Stomach (tissue), 9 donors: Measurements from ENCODE around the gene BEST2. TPM values are rescaled to one million over a fixed set of nuclear protein-coding genes. Genes with fewer than 3 reads are reported as not detected.
A peak's percentile ranks its signal among the peaks of the same experiment; 100 is the strongest.

Experiments
- DNase-seq, 2 donors: peaks; one replicate each; pipeline versions ENCODE4 v3.0.0 to v3.0.0-alpha.2; 2013 to 2019
- H3K27ac ChIP-seq, 5 donors: fragments of 200-600 bp in 4 of 5; sonication (generic) in 4 of 5; one replicate each; pipeline ENCODE4 v1.5.1; 2013 to 2019; ENCODE audit warnings: mild to moderate bottlenecking in 1 of 5, moderate library complexity in 1 of 5
- H3K27me3 ChIP-seq, 3 donors: fragments of 200-600 bp; sonication (generic); one replicate each; pipeline ENCODE4 v1.5.1; 2017 to 2019; ENCODE audit warnings: mixed run types in 1 of 3
- H3K36me3 ChIP-seq, 4 donors: fragments of 200-600 bp; sonication (generic); 1 replicate in 3 of 4; 2 replicates in 1 of 4; pipeline ENCODE4 v1.5.1; 2016 to 2019
- H3K4me1 ChIP-seq, 4 donors: fragments of 200-600 bp; sonication (generic); one replicate each; pipeline ENCODE4 v1.5.1; 2016 to 2019
- H3K4me3 ChIP-seq, 4 donors: fragments of 200-600 bp; sonication (generic) in 3 of 4; one replicate each; pipeline ENCODE4 v1.5.1; 2016 to 2019; ENCODE audit warnings: mild to moderate bottlenecking in 1 of 4
- H3K9me3 ChIP-seq, 4 donors: fragments of 200-600 bp; sonication (generic); one replicate each; pipeline ENCODE4 v1.5.1; 2016 to 2019
- EP300 ChIP-seq: sonication (generic); formaldehyde crosslinking; IDR thresholded peaks from one replicate; pipeline ENCODE4 v1.6.1; 2017; ENCODE audit warnings: antibody characterized with exemption
- POLR2A ChIP-seq, 4 donors: fragments of 450-650 bp; IDR thresholded peaks; one replicate each; pipeline ENCODE4 v1.6.1; 2016; ENCODE audit warnings: antibody characterized with exemption in 4 of 4, control low read depth in 2 of 4, mild to moderate bottlenecking in 1 of 4, moderate library complexity in 1 of 4
- POLR2AphosphoS5 ChIP-seq, 3 donors: sonication (generic); formaldehyde crosslinking; IDR thresholded peaks; one replicate each; pipeline ENCODE4 v1.6.1; 2016; ENCODE audit warnings: antibody characterized with exemption in 3 of 3
- WGBS, 5 donors: extraction: QIAGEN DNeasy Blood & Tissue Kit in 3 of 5; methylation state at CpG; one replicate each; pipeline versions ENCODE4 v1.1.5 to v1.1.7; 2013 to 2018; 5-methylcytosine and 5-hydroxymethylcytosine counted together
- intact Hi-C: fragments of 100-400 bp; cut with DNase I; formaldehyde crosslinking; loops from one replicate; pipeline ENCODE4 v1.15.1; 2023; ENCODE audit warnings: low total_unique reads
- polyA plus RNA-seq, 3 donors: library from polyadenylated mRNA; stranded (reverse); fragments of 200-250 nt; gene quantifications; one replicate each; pipeline ENCODE4 v1.2.3, GENCODE V29; 2013
- small RNA-seq, 4 donors: library from RNA; depleted of rRNA; stranded (forward); fragments of <200 nt; gene quantifications; one replicate each; pipeline ENCODE3, GENCODE V24; 2016
- total RNA-seq, 5 donors: library from RNA; depleted of rRNA; stranded (reverse); fragments of >200 nt; gene quantifications; one replicate each; pipeline versions ENCODE4 v1.1.0 to v1.2.3, GENCODE V29; 2014 to 2016
- TF ChIP-seq, protein P1 (sequence below), 7 experiments: fragments of 450-650 bp in 4 of 7; fragments of 200-600 bp in 3 of 7; sonication (generic) in 3 of 7; IDR thresholded peaks; one replicate each; pipeline ENCODE4 v1.5.1; 2016 to 2019; ENCODE audit warnings: antibody characterized with exemption in 7 of 7, control low read depth in 2 of 7, mild to moderate bottlenecking in 1 of 7
- donor health status: healthy with polysubstance abuse.
- donor health status: Bipolar disorder and iron deficiency.
- donor health status: healthy.

The BEST2 gene
- total and polyA plus RNA-seq, 8 donors = 0.08 to 165 TPM; not detected in 6

DNA sequence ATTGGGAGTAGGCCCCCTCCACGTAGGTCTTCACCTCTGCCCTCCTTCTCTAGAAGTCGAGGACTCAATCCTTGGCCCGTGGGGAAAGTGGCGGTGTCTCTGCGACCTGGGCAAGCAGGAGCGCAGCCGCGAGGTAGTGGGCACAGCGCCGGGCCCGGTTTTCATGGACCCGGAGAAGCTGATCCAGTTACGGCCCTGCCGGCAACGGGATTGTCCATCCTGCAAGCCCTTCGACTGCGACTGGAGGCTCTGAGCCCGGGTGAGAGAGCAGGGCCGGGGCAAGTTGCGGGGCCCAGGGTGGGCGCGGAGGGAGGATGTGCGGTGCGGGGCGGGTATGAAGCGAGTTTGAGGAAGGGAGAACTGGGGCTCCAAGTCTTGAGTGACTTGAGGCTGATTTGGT, 52.5 kb downstream of the BEST2 start:
- Histone ChIP-seq H3K27me3 (peaks cover 0 to 6% (median 0%) of the 10 kb centered on the region in 3 donors), H3K4me3 (no peak overlapping the region), H3K36me3 (peaks cover 7 to 16% (median 13%) of the 10 kb centered on the region in 4 donors), H3K27ac (no peak overlapping the region), H3K9me3 (no peaks in the 10 kb centered on the region), H3K4me1 (peaks cover 21 to 55% (median 43%) of the 10 kb centered on the region in 4 donors)
- TF ChIP-seq POLR2A (IDR thresholded peaks at IDR 0.05) = no peak
- no peak for TF ChIP-seq POLR2AphosphoS5 (IDR thresholded peaks at IDR 0.05)
- no peak for TF ChIP-seq EP300
- TF ChIP-seq, protein P1, sequence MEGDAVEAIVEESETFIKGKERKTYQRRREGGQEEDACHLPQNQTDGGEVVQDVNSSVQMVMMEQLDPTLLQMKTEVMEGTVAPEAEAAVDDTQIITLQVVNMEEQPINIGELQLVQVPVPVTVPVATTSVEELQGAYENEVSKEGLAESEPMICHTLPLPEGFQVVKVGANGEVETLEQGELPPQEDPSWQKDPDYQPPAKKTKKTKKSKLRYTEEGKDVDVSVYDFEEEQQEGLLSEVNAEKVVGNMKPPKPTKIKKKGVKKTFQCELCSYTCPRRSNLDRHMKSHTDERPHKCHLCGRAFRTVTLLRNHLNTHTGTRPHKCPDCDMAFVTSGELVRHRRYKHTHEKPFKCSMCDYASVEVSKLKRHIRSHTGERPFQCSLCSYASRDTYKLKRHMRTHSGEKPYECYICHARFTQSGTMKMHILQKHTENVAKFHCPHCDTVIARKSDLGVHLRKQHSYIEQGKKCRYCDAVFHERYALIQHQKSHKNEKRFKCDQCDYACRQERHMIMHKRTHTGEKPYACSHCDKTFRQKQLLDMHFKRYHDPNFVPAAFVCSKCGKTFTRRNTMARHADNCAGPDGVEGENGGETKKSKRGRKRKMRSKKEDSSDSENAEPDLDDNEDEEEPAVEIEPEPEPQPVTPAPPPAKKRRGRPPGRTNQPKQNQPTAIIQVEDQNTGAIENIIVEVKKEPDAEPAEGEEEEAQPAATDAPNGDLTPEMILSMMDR (IDR thresholded peaks at IDR 0.05) = no peak
- DNase-seq = no peak
- intact Hi-C loops = loop anchor here (5.0 kb wide), 1 partner anchor 37 kb away; no protein-coding TSS in a partner anchor
- WGBS, 5 donors = 89 to 94% (median 93%) methylated on average over 25 to 26 of the region's 26 CpGs

DNA sequence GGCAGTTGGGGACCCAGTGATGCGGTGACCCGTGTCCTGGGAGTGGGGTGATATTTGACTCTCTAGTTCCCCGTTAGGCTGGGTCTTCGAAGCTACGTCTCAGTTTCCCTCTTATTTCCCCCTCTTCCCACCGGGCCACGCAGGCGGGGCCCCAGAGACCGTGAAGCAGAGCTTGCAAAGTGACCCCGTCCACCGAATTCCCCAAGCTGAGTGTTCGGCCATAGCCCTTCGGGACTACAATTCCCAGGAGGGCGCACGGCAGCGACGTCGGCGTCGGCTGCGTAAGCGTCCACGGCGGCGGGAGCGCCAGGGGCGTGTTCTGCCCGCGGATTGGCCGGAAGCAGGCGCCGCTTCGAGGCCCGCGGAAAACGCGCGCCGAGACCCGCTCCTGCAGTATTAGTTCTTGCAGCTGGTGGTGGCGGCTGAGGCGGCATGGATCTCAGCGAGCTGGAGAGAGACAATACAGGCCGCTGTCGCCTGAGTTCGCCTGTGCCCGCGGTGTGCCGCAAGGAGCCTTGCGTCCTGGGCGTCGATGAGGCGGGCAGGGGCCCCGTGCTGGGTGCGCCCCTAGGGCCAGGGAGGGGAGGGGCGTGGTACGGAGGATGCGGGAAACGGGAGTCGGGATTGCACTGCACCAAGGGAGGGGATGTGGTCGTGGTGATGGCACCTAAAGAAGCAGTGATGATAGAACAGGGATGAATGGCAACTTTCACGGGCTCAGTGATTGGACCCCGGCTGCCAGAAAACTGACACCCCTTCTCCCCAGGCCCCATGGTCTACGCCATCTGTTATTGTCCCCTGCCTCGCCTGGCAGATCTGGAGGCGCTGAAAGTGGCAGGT, 54.9 kb downstream of the BEST2 start, which contains the start of gene RNASEH2A:
TSS of gene RNASEH2A (plus strand) at position 343 of the 840 bp plus-strand sequence. CDS start at position 433, 90 bp downstream.
- H3K4me1 ChIP-seq = peaks cover 10 to 32% (median 28%) of the 10 kb centered on the region in 4 donors
- peaks cover 0 to 16% (median 7%) of the 10 kb centered on the region in 4 donors for H3K36me3 ChIP-seq
- peaks cover 0 to 6% (median 0%) of the 10 kb centered on the region in 3 donors for H3K27me3 ChIP-seq
- H3K9me3 ChIP-seq = no peaks in the 10 kb centered on the region
- TF ChIP-seq POLR2AphosphoS5 (IDR thresholded peaks at IDR 0.05) (peak; percentile 30 to 90 (median 70)), POLR2A (IDR thresholded peaks at IDR 0.05) (no peak), EP300 (no peak)
- TF ChIP-seq, protein P1 (IDR thresholded peaks at IDR 0.05) = peak in 1 of 7 experiments; percentile 15
- peak within 1 kb of the TSS; percentile 33 to 84 (median 70) for H3K27ac ChIP-seq
- intact Hi-C loops = no loop called here
- peak; percentile 93 to 97 for DNase-seq
- peak within 1 kb of the TSS; percentile 62 to 76 (median 72) for H3K4me3 ChIP-seq
- WGBS, 5 donors = 4 to 10% (median 4%) methylated on average over 27 to 66 of the region's 66 CpGs

Small RNAs within 50 kb of the gene (small RNA-seq; reads per million reads assigned to genes)
- gene MIR5684 = 0 to 0.46 (median 0.05) reads per million in 4 donors
- gene SNORD41 = 99.7 to 174 (median 111) reads per million in 4 donors

Other genes with a start within 250 kb of the BEST2 start
- 10 to 100 TPM in 2 of 5 donors, 1 to 10 TPM in 3; 4.9 to 74.1 (median 9.4) TPM for gene ZNF564, start 200.3 kb upstream of the BEST2 start, total RNA-seq
- 1 to 10 TPM; 4.7 to 6.4 (median 5.0) TPM for gene ZNF564, start 200.3 kb upstream of the BEST2 start, polyA plus RNA-seq
- gene ZNF490, start 141.0 kb upstream of the BEST2 start, total RNA-seq = 1 to 10 TPM in 4 of 5 donors, not detected in 1; 4.1 to 7.5 (median 5.6) TPM
- gene ZNF490, start 141.0 kb upstream of the BEST2 start, polyA plus RNA-seq = under 1 TPM in 2 of 3 donors, not detected in 1; 0.25 to 0.44 TPM
- gene ZNF791, start 140.9 kb upstream of the BEST2 start, total RNA-seq = 10 to 100 TPM; 14.0 to 33.0 (median 25.8) TPM
- 1 to 10 TPM; 4.7 to 7.2 (median 5.3) TPM for gene ZNF791, start 140.9 kb upstream of the BEST2 start, polyA plus RNA-seq
- gene MAN2B1, start 85.0 kb upstream of the BEST2 start, total RNA-seq = 100 to 1,000 TPM in 4 of 5 donors, 10 to 100 TPM in 1; 41.7 to 429 (median 117) TPM
- gene MAN2B1, start 85.0 kb upstream of the BEST2 start, polyA plus RNA-seq = 10 to 100 TPM; 20.6 to 59.0 (median 42.1) TPM
- gene WDR83, start 85.0 kb upstream of the BEST2 start, total RNA-seq = 10 to 100 TPM in 1 of 5 donors, 1 to 10 TPM in 4; 1.4 to 12.9 (median 9.6) TPM
- 10 to 100 TPM; 20.6 to 33.4 (median 32.7) TPM for gene WDR83, start 85.0 kb upstream of the BEST2 start, polyA plus RNA-seq
- 100 to 1,000 TPM in 2 of 5 donors, 10 to 100 TPM in 3; 51.7 to 287 (median 82.6) TPM for gene DHPS, start 69.9 kb upstream of the BEST2 start, total RNA-seq
- 10 to 100 TPM; 65.1 to 76.0 (median 75.0) TPM for gene DHPS, start 69.9 kb upstream of the BEST2 start, polyA plus RNA-seq
- not detected for gene GNG14, start 63.8 kb upstream of the BEST2 start, total RNA-seq
- gene GNG14, start 63.8 kb upstream of the BEST2 start, polyA plus RNA-seq = not detected
- gene FBXW9, start 55.2 kb upstream of the BEST2 start, total RNA-seq = 10 to 100 TPM in 1 of 5 donors, 1 to 10 TPM in 3, under 1 TPM in 1; 0.29 to 10.9 (median 2.7) TPM
- gene FBXW9, start 55.2 kb upstream of the BEST2 start, polyA plus RNA-seq = 1 to 10 TPM; 4.6 to 9.8 (median 5.8) TPM
- gene TNPO2, start 27.9 kb upstream of the BEST2 start, total RNA-seq = 100 to 1,000 TPM in 1 of 5 donors, 10 to 100 TPM in 4; 20.6 to 143 (median 59.8) TPM
- 10 to 100 TPM; 13.7 to 18.5 (median 17.2) TPM for gene TNPO2, start 27.9 kb upstream of the BEST2 start, polyA plus RNA-seq
- 100 to 1,000 TPM; 104 to 687 (median 176) TPM for gene TRIR, start 17.1 kb upstream of the BEST2 start, total RNA-seq
- 100 to 1,000 TPM; 341 to 367 (median 348) TPM for gene TRIR, start 17.1 kb upstream of the BEST2 start, polyA plus RNA-seq
- 10 to 100 TPM in 3 of 5 donors, 1 to 10 TPM in 1, under 1 TPM in 1; 0.89 to 27.2 (median 15.5) TPM for gene GET3, start 14.3 kb upstream of the BEST2 start, total RNA-seq
- 10 to 100 TPM; 55.1 to 90.4 (median 75.5) TPM for gene GET3, start 14.3 kb upstream of the BEST2 start, polyA plus RNA-seq
- gene HOOK2, start 23.8 kb downstream of the BEST2 start, total RNA-seq = 100 to 1,000 TPM in 3 of 5 donors, 10 to 100 TPM in 2; 33.0 to 797 (median 303) TPM
- gene HOOK2, start 23.8 kb downstream of the BEST2 start, polyA plus RNA-seq = 10 to 100 TPM; 30.1 to 74.1 (median 66.7) TPM
- gene JUNB, start 39.7 kb downstream of the BEST2 start, total RNA-seq = 100 to 1,000 TPM; 178 to 625 (median 336) TPM
- 100 to 1,000 TPM; 128 to 152 (median 136) TPM for gene JUNB, start 39.7 kb downstream of the BEST2 start, polyA plus RNA-seq
- gene PRDX2, start 50.0 kb downstream of the BEST2 start, total RNA-seq = 100 to 1,000 TPM; 118 to 284 (median 129) TPM
- gene PRDX2, start 50.0 kb downstream of the BEST2 start, polyA plus RNA-seq = 100 to 1,000 TPM; 213 to 257 (median 240) TPM
- gene THSD8, start 50.3 kb downstream of the BEST2 start, total RNA-seq = not detected
- gene THSD8, start 50.3 kb downstream of the BEST2 start, polyA plus RNA-seq = 1 to 10 TPM; 2.9 to 8.3 (median 5.1) TPM
- gene RNASEH2A, start 54.8 kb downstream of the BEST2 start, total RNA-seq = 10 to 100 TPM in 2 of 5 donors, 1 to 10 TPM in 2, under 1 TPM in 1; 0.45 to 36.2 (median 6.2) TPM
- gene RNASEH2A, start 54.8 kb downstream of the BEST2 start, polyA plus RNA-seq = 10 to 100 TPM in 1 of 3 donors, 1 to 10 TPM in 2; 5.4 to 10.6 (median 6.4) TPM
- gene RTBDN, start 82.8 kb downstream of the BEST2 start, total RNA-seq = not detected
- under 1 TPM in 1 of 3 donors, not detected in 2; 0.53 TPM for gene RTBDN, start 82.8 kb downstream of the BEST2 start, polyA plus RNA-seq
- 10 to 100 TPM in 1 of 5 donors, 1 to 10 TPM in 3, not detected in 1; 1.3 to 33.9 (median 5.9) TPM for gene MAST1, start 86.7 kb downstream of the BEST2 start, total RNA-seq
- gene MAST1, start 86.7 kb downstream of the BEST2 start, polyA plus RNA-seq = 1 to 10 TPM in 1 of 3 donors, under 1 TPM in 2; 0.43 to 1.1 (median 0.56) TPM
- 10 to 100 TPM; 11.9 to 53.1 (median 30.4) TPM for gene DNASE2, start 129.7 kb downstream of the BEST2 start, total RNA-seq
- 10 to 100 TPM in 2 of 3 donors, 1 to 10 TPM in 1; 9.0 to 26.2 (median 20.3) TPM for gene DNASE2, start 129.7 kb downstream of the BEST2 start, polyA plus RNA-seq
- gene KLF1, start 135.4 kb downstream of the BEST2 start, total RNA-seq = under 1 TPM in 1 of 5 donors, not detected in 4; 0.18 TPM
- under 1 TPM in 2 of 3 donors, not detected in 1; 0.05 to 0.19 TPM for gene KLF1, start 135.4 kb downstream of the BEST2 start, polyA plus RNA-seq
- 10 to 100 TPM in 4 of 5 donors, not detected in 1; 17.5 to 30.8 (median 23.9) TPM for gene GCDH, start 139.4 kb downstream of the BEST2 start, total RNA-seq
- 10 to 100 TPM; 21.6 to 26.6 (median 24.0) TPM for gene GCDH, start 139.4 kb downstream of the BEST2 start, polyA plus RNA-seq
- gene SYCE2, start 167.5 kb downstream of the BEST2 start, total RNA-seq = not detected
- under 1 TPM in 1 of 3 donors, not detected in 2; 0.23 TPM for gene SYCE2, start 167.5 kb downstream of the BEST2 start, polyA plus RNA-seq
- gene FARSA, start 181.9 kb downstream of the BEST2 start, total RNA-seq = 100 to 1,000 TPM in 1 of 5 donors, 10 to 100 TPM in 4; 27.2 to 125 (median 51.9) TPM
- 10 to 100 TPM; 34.7 to 40.3 (median 39.4) TPM for gene FARSA, start 181.9 kb downstream of the BEST2 start, polyA plus RNA-seq
- 100 to 1,000 TPM; 337 to 947 (median 504) TPM for gene CALR, start 186.8 kb downstream of the BEST2 start, total RNA-seq
- gene CALR, start 186.8 kb downstream of the BEST2 start, polyA plus RNA-seq = 100 to 1,000 TPM in 2 of 3 donors, 10 to 100 TPM in 1; 71.2 to 236 (median 158) TPM
- gene RAD23A, start 194.1 kb downstream of the BEST2 start, total RNA-seq = 100 to 1,000 TPM in 3 of 5 donors, 10 to 100 TPM in 2; 44.1 to 144 (median 103) TPM
- gene RAD23A, start 194.1 kb downstream of the BEST2 start, polyA plus RNA-seq = 100 to 1,000 TPM; 101 to 141 (median 106) TPM
- gene GADD45GIP1, start 205.4 kb downstream of the BEST2 start, total RNA-seq = 10 to 100 TPM in 4 of 5 donors, 1 to 10 TPM in 1; 1.8 to 93.3 (median 25.9) TPM
- gene GADD45GIP1, start 205.4 kb downstream of the BEST2 start, polyA plus RNA-seq = 10 to 100 TPM; 59.0 to 75.4 (median 61.8) TPM
- under 1 TPM in 1 of 5 donors, not detected in 4; 0.58 TPM for gene DAND5, start 217.8 kb downstream of the BEST2 start, total RNA-seq
- gene DAND5, start 217.8 kb downstream of the BEST2 start, polyA plus RNA-seq = under 1 TPM in 2 of 3 donors, not detected in 1; 0.12 to 0.13 TPM
- 100 to 1,000 TPM in 1 of 5 donors, 10 to 100 TPM in 4; 14.0 to 183 (median 63.3) TPM for gene NFIX, start 243.7 kb downstream of the BEST2 start, total RNA-seq
- 10 to 100 TPM; 11.5 to 45.0 (median 30.2) TPM for gene NFIX, start 243.7 kb downstream of the BEST2 start, polyA plus RNA-seq